Activated gamma-delta T cell treated with anti-CD3 and anti-CD28 coated beads, Interleukin-2, amount 50 U/mL, for 16 hours (primary cell): Measurements from ENCODE around the gene CCNB2.

ENCODE experiments used
- DNase-seq: peaks from one replicate; pipeline ENCODE4 v3.0.0-alpha.2; 2020; ENCODE audit warnings: low read depth

The CCNB2 gene

GRCh38 chr15:59168536-59168935 is 63.6 kb downstream of the CCNB2 start:
- DNase-seq: no peak

DNA sequence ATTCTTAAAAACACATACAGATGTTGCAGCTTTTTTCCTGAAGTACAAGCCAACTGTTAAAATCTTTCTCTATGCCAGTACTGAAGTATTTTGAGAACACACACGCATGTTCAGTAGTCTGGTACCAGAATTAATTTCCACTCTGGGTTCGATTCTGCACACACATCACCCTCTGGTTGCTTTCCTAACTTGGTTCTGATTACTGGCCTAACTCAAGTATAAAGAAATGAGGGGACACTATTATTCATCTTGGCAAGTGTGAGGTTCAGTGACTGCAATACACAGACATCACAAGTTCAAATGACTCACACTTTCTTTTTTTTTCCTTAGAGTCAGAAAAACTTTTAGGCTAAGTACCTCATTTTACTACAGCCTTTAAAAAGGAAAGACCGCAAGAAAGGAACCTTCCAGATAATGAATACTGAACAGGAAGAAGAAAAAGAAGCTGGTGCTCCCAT is 64.3 kb downstream of the CCNB2 start:
- no peak for DNase-seq

DNA sequence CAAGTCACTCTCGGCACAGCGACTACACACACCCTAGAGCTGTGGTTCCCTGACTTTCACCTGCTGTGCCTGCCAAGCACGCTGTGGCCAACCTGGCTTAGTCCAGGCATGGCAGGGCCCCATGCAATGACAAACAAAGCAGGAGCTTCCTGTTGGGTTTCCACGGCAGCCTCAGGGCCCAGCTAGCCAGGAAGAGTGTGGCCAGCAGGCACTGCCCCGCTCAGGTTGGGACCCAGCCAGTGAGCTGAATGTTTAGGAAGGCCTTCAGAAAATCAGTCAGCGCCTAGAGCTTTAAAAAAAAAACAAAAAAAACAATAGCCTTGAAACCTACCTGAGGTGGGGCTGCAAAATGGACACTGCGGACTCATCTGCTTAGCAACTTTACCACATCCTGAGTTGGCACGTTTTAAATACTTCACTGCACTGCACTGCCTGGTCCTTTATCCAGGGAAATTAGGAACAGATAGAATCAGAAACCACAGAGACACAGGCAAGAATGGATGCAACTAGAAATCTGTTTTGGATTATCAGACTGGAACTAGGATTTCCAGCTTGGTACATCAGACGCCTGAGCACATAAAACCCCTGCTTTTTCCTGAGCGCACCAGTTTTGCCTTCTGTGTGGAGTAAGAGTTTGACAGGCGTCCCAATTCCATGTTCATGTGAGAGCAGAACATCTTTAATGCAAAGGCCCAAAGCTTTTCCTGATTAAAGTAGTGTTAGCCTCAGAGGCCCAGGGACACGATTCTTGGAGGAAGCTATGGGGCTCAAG is 65.5 kb downstream of the CCNB2 start:
- DNase-seq: no peak

DNA sequence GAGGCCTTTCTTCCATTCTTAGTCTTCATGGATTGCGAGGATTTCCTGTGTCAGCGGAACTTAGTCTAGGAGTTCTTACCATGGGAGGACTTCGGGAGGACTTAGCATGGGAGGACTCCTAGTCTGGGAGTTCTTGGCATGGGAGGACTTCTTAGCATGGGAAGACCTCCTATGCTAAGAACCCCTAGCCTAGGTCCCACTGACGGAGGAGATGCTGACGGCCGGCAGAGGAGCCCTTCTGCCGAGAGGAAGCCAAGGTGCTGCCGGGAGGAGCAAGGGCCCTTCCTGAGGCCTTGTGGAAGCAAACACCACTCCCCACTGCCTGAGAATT is 66.1 kb downstream of the CCNB2 start:
- DNase-seq: no peak

- no peak for DNase-seq
Observed at GRCh38 chr15:59172289-59172901, 67.4 kb downstream of the CCNB2 start.

DNA sequence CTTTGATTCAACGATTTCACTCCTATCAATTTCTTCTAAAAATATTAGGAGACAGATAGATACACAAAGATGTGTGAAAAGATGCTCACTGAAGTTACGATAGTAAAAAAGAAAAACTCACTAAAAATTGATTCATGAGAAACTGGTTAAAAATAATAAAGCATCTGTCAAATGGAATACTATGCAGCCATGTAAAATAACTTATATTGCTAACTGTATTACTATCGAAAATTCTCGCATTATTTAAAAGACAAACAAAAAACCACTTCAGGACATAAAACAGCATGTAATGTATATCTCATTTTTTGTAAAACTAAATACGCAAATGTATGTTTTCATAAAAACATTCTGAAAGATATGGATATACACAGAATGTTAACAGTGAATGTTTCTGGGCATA is 68.2 kb downstream of the CCNB2 start:
- no peak for DNase-seq

GRCh38 chr15:59174151-59174834 is 69.3 kb downstream of the CCNB2 start:
- DNase-seq: no peak
